ENCODE measurements around the gene ENAH.

DNA sequence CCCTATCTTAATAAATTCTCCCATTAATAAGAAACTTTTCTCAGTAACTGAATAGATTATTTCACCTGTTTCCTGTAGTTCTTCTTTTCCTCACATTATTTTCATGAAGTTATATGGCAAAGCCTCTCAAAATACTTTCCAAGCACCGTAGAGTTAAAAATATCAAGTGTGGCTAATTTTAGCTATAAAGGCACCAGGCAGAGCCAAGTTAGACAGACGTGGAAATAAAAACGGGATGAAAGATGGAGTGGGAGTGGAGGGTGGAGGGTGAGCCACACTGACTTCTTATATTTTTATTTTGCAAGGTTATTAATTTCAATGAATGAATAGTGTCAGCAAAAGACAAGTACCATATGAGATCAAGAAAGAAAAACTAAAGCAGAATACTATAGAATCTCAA is 71.7 kb downstream of the ENAH start:
- TF ChIP-seq, protein P1, sequence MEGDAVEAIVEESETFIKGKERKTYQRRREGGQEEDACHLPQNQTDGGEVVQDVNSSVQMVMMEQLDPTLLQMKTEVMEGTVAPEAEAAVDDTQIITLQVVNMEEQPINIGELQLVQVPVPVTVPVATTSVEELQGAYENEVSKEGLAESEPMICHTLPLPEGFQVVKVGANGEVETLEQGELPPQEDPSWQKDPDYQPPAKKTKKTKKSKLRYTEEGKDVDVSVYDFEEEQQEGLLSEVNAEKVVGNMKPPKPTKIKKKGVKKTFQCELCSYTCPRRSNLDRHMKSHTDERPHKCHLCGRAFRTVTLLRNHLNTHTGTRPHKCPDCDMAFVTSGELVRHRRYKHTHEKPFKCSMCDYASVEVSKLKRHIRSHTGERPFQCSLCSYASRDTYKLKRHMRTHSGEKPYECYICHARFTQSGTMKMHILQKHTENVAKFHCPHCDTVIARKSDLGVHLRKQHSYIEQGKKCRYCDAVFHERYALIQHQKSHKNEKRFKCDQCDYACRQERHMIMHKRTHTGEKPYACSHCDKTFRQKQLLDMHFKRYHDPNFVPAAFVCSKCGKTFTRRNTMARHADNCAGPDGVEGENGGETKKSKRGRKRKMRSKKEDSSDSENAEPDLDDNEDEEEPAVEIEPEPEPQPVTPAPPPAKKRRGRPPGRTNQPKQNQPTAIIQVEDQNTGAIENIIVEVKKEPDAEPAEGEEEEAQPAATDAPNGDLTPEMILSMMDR (IDR thresholded peaks at IDR 0.05): no peak
- TF ChIP-seq POLR2A (IDR thresholded peaks at IDR 0.05; ENCODE audit: low read depth): no peak
